Right forelimb (tissue), 1 donor: ENCODE results near the gene FXYD5.
A peak's percentile ranks its signal among the peaks of the same experiment; 100 is the strongest.
"Not testable (repeated sequence)": the region's sequence is repeated elsewhere in the genome, so short reads cannot be mapped to it uniquely, and the experiment has no call there.

ENCODE experiments used
- DNase-seq: peaks from one replicate; pipeline ENCODE4 v3.0.0-alpha.2; 2018

The FXYD5 gene

GRCh38 chr19:35120492-35120891 lies 34.0 kb upstream of the FXYD5 start:
- DNase-seq, result no peak

- DNase-seq, result no peak
Measured at GRCh38 chr19:35120898-35121297, 33.6 kb upstream of the FXYD5 start.

GRCh38 chr19:35122687-35123551 lies 31.6 kb upstream of the FXYD5 start:
- DNase-seq, result no peak

GRCh38 chr19:35123573-35123972 lies 31.0 kb upstream of the FXYD5 start:
- DNase-seq, result no peak

- DNase-seq, result peak; percentile 93
Measured at GRCh38 chr19:35124098-35125060, 30.2 kb upstream of the FXYD5 start.

- no peak for DNase-seq
Measured at GRCh38 chr19:35125270-35125717, 29.2 kb upstream of the FXYD5 start.

GRCh38 chr19:35125749-35126623 lies 28.5 kb upstream of the FXYD5 start:
- no peak for DNase-seq

GRCh38 chr19:35126624-35126959 lies 27.9 kb upstream of the FXYD5 start:
- no peak for DNase-seq

- DNase-seq, result no peak
Measured at GRCh38 chr19:35127871-35128270, 26.7 kb upstream of the FXYD5 start.

- no peak for DNase-seq
Measured at GRCh38 chr19:35128398-35129057, 26.0 kb upstream of the FXYD5 start.

GRCh38 chr19:35129724-35130274 lies 24.7 kb upstream of the FXYD5 start:
- DNase-seq, result not testable (repeated sequence)

GRCh38 chr19:35130761-35131720 lies 23.5 kb upstream of the FXYD5 start:
- DNase-seq, result no peak

GRCh38 chr19:35132254-35132653 lies 22.3 kb upstream of the FXYD5 start:
- no peak for DNase-seq

GRCh38 chr19:35133826-35134225 lies 20.7 kb upstream of the FXYD5 start:
- DNase-seq, result no peak

- DNase-seq, result no peak
Measured at GRCh38 chr19:35134601-35135242, 19.8 kb upstream of the FXYD5 start, which contains the start of gene LGI4. LGI4 (minus strand) TSS chr19:35135059; CDS start chr19:35134680, 379 bp downstream.

GRCh38 chr19:35135389-35135909 lies 19.1 kb upstream of the FXYD5 start:
- peak; percentile 92 for DNase-seq

GRCh38 chr19:35136231-35136630 lies 18.3 kb upstream of the FXYD5 start:
- no peak for DNase-seq

- no peak for DNase-seq
Measured at GRCh38 chr19:35136977-35137702, 17.4 kb upstream of the FXYD5 start.
